Colonic mucosa (tissue), 4 donors: ENCODE data around the gene C8B. TPM values are rescaled to one million over a fixed set of nuclear protein-coding genes. Genes with fewer than 3 reads are reported as not detected.

Source experiments
- DNase-seq: peaks from one replicate; pipeline ENCODE4 v3.0.0-alpha.2; 2020
- H3K27ac ChIP-seq: fragments of 200-600 bp; one replicate; pipeline ENCODE4 v1.8.0; 2021
- H3K27me3 ChIP-seq: fragments of 200-600 bp; one replicate; pipeline ENCODE4 v1.8.0; 2021
- H3K36me3 ChIP-seq: fragments of 200-600 bp; one replicate; pipeline ENCODE4 v1.8.0; 2021
- H3K4me1 ChIP-seq: fragments of 200-600 bp; one replicate; pipeline ENCODE4 v1.8.0; 2021; ENCODE audit warnings: mild to moderate bottlenecking
- H3K4me3 ChIP-seq: fragments of 200-600 bp; one replicate; pipeline ENCODE4 v1.8.0; 2021
- H3K9ac ChIP-seq, 2 donors: one replicate each; pipeline ENCODE4 v1.7.0; 2013; ENCODE audit warnings: control low read depth in 2 of 2, low read depth in 2 of 2, low read length in 2 of 2
- H3K9me3 ChIP-seq: fragments of 200-600 bp; one replicate; pipeline ENCODE4 v1.8.0; 2021
- CTCF ChIP-seq: fragments of 200-600 bp; IDR thresholded peaks from one replicate; pipeline ENCODE4 v1.8.0; 2022; ENCODE audit warnings: antibody characterized with exemption, mild to moderate bottlenecking
- intact Hi-C: fragments of 100-400 bp; cut with DNase I; formaldehyde crosslinking; loops from one replicate; pipeline ENCODE4 v1.14.1; 2022
- total RNA-seq, 2 donors: library from RNA; stranded (reverse); fragmentation: NEBNext Ultra II Directional in 1 of 2; extraction: Animal tissue kit (Norgen Biotek cat#: 25700) in 1 of 2; gene quantifications; one replicate each; pipeline ENCODE4 v1.2.1, GENCODE V29; 2021
- donor health status: healthy.
- donor health status: DM: no; HTN: no; CAD: no.
- donor health status: DM: no; HTN: no; CAD: no.

C8B gene
- total RNA-seq, 2 donors from 2014 or later, result not detected

DNA sequence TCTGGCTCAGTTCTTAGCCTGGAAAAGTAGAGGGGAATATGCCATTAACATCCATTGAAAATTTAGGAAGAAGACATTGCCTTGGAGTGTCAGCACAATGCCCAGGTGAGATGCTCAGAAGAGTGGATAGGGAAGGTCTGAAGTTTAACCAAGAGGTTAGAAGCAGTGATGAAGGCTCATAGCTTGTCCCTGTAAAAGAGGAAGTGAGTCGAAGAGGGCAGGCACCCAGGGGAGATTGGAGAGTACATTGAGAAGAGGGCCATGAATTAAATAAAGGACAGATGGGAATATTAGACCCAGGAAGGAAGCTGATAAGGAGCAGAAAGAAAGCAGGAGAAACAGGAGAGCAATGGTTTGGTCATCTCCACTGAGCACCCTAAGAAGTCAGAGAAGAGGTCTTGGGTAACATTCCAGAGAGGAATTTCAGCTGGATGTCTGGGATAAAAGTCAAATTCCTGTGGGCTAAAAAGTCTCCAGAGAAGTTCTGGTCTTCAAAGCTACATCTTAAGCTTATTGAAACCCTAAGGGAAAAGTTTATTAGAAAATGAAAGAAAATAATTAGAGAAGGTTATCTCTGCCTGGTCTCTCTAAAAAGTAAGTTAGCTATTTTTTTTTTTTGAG lies 17.3 kb downstream of the C8B start:
- H3K9ac ChIP-seq, result no peak overlapping the region
- no peaks in the 10 kb centered on the region for H3K27me3 ChIP-seq
- no peak overlapping the region for H3K27ac ChIP-seq
- no peaks in the 10 kb centered on the region for H3K9me3 ChIP-seq
- no peaks in the 10 kb centered on the region for H3K36me3 ChIP-seq
- no peak overlapping the region for H3K4me3 ChIP-seq
- intact Hi-C loops, result no loop called here
- no peak for TF ChIP-seq CTCF
- no peaks in the 10 kb centered on the region for H3K4me1 ChIP-seq
- no peak for DNase-seq

DNA sequence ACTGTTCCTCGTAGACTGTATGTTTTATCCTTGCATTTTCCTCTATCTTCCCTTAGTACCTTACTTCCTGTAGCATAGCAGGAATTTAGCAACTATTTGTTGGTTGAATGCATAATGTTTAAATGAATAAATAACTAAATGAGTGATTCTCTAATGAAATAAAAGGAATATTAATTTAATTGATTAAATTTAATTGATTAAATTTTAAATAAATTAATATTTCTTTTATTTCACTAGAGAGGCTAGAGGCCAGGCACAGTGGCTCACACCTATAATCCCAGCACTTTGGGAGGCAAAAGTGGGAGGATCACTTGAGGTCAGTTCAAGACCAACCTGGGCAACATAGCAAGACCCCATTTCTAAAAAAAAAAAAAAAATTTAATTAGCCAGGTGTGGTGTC lies 25.8 kb downstream of the C8B start:
- no peak overlapping the region for H3K4me3 ChIP-seq
- no peak for TF ChIP-seq CTCF
- intact Hi-C loops, result no loop called here
- no peak for DNase-seq
- H3K4me1 ChIP-seq, result no peaks in the 10 kb centered on the region
- no peaks in the 10 kb centered on the region for H3K9me3 ChIP-seq
- H3K9ac ChIP-seq, result no peak overlapping the region
- no peaks in the 10 kb centered on the region for H3K27me3 ChIP-seq
- H3K36me3 ChIP-seq, result no peaks in the 10 kb centered on the region
- H3K27ac ChIP-seq, result no peak overlapping the region

- Histone ChIP-seq H3K4me1 (no peaks in the 10 kb centered on the region), H3K27me3 (no peaks in the 10 kb centered on the region), H3K9me3 (no peaks in the 10 kb centered on the region), H3K36me3 (no peaks in the 10 kb centered on the region), H3K9ac (no peak overlapping the region), H3K4me3 (no peak overlapping the region), H3K27ac (no peak overlapping the region)
- no peak for DNase-seq
- intact Hi-C loops, result no loop called here
- no peak for TF ChIP-seq CTCF
Observed at GRCh38 chr1:56939209-56939608, 26.6 kb downstream of the C8B start.

DNA sequence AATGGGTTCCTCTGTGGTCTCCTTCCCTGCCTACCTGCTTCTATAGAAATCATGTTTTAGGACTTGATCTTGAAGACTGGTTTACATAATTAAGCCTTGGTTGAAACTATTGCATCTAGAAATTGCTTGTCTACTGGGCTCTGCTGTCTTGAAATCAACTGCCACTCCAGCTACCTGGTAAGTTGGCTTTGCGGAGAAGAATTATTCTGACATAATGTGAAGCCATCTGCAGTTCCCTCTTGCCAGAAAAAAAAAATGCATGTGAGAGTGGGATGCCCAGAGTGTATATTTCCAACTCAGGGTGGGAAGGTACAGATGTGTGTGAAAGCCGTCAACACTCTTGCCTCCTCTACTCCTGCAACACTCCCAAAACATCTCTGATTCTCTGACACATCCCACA lies 27.2 kb downstream of the C8B start:
- TF ChIP-seq CTCF, result no peak
- H3K4me1 ChIP-seq, result no peaks in the 10 kb centered on the region
- intact Hi-C loops, result no loop called here

DNA sequence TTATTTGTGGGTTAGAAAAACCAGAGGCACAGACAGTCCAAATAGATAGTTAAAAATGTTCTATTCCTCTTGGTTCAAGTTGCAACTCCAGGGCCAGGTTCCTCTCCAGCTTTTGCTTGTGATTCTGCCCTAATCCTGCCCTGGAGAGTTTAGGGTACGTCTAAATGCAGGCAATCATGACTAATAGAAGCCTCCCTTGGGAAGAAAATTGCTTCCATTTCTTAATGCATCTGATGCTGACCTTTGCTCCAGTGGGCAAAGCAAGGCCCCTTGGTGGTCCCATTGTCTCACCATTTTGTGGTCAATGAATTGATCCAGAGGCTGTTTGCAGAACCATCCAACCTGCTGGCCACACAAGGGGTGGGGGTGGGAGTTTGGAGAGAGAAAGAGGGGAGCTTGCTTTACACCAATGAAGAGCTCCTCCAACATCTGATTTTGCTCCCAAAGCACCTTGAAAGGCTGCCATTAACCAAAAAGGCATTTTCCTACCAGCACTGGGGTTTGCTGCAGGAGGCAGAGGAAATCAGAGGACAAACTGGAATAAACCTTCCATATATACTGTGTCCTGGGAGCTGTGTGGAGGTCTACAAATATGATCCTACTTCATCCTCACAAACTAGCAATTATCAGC lies 31.3 kb downstream of the C8B start:
- Histone ChIP-seq H3K27me3 (no peaks in the 10 kb centered on the region), H3K36me3 (no peaks in the 10 kb centered on the region), H3K4me3 (no peak overlapping the region), H3K9me3 (no peaks in the 10 kb centered on the region), H3K4me1 (no peaks in the 10 kb centered on the region), H3K9ac (no peak overlapping the region), H3K27ac (no peak overlapping the region)
- DNase-seq, result no peak
- intact Hi-C loops, result no loop called here
- TF ChIP-seq CTCF, result no peak

More for the DNA sequence above, 27.2 kb downstream of the C8B start:
- Histone ChIP-seq H3K9ac (no peak overlapping the region), H3K4me3 (no peak overlapping the region), H3K36me3 (no peaks in the 10 kb centered on the region), H3K27me3 (no peaks in the 10 kb centered on the region), H3K27ac (no peak overlapping the region), H3K9me3 (no peaks in the 10 kb centered on the region)
- no peak for DNase-seq
